HG02943 (cell line): ENCODE results near the gene RBMS1.
"Not testable (repeated sequence)": the region's sequence is repeated elsewhere in the genome, so short reads cannot be mapped to it uniquely, and the experiment has no call there.

ENCODE experiments used
- ATAC-seq: cut with Tn5 transposase; IDR thresholded peaks from one replicate; pipeline ENCODE4 v1.9.1; 2021; ENCODE audit warnings: mild to moderate bottlenecking, low read depth, moderate library complexity; ENCODE audit not compliant: unreplicated experiment

Gene RBMS1

DNA sequence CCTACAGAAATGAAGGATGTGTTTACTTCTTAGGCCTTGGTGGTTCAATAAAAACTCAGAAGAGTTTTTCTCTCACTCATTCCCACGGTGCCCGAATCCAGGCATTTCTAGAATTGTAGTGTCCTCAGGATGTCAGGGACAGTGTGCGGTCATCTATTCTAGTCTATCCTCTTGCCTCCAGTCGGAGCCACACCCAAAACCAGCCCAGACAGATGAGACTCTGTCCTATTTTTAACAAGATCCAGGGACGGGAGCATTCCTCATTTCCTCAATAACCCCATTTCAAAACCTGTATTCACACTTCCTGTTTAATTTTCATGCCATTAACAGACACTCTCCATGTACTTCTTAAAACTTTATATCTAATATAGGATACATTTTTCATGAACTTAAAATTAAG lies 11.6 kb upstream of the RBMS1 start:
- no peak for ATAC-seq

DNA sequence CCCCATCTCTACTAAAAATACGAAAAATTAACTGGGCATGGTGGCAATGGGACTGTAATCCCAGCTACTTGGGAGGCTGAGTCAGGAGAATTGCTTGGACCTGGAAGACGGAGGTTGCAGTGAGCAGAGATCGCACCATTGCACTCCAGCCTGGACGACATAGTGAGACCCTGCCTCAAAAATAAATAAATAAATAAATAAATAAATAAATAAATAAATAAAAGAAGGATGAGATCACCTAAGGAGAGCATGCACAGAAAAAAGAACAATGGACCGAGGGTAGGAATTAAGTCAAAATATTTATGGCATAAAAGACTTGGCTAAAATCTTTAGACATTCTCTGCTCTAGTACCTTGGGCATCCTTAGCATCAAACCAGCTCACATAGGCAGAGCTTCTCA lies 8.9 kb upstream of the RBMS1 start:
- no peak for ATAC-seq

DNA sequence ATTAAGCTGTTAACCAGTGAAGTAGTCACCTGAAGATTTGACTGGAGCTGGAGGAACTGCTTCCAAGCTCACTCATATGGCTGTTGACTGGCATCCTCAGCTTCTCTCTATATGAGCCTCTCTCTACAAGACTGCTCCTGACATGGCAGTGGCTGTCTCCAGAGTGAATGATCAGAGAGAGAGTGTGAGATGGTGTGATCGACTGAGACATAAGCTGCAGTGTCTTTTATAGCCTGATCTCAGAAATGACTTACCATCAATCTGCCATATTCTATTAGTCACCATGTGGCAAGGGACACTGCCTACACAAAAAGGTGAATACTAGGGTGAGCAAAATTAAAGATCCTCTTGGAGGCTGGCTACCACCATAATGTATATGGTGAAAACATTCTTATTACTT lies 7.8 kb upstream of the RBMS1 start:
- no peak for ATAC-seq

DNA sequence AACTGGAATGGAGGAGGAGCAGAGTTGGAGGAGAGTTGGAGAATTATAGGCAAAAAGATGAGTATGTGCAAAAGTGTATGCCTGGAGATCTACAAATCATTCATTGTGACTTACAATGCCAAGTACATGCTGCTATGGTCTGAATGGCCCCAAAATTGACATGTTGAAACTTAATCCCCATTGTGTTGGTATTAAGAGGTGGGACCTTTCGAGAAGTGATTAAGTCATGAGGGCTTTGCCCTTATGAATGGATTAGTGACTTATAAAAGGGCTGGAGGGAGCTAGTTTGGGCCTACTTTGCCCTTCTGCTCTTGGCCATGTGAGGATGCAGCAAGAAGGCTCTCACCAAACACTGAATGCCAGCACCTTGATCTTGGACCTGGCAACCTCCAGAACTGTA lies 6.3 kb upstream of the RBMS1 start:
- no peak for ATAC-seq

DNA sequence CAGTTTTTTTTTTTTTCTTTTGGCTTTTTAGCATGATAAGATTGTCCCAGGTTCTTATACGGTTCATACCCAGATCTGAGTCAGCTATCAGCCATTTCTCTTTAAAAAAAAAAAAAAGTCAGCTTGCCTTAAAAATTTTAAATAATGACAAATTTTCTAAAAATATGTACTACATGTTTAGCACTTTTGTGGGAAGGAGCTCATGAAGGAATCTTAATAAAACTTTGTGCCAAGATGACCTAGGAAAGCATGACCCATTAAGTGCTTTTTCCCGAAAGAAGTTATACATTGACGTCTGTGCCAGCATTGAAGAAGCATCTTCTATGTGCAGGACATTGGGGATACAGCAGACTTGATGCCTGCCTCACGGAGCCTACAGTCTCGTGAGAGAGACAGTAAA lies 4.5 kb upstream of the RBMS1 start:
- no peak for ATAC-seq

DNA sequence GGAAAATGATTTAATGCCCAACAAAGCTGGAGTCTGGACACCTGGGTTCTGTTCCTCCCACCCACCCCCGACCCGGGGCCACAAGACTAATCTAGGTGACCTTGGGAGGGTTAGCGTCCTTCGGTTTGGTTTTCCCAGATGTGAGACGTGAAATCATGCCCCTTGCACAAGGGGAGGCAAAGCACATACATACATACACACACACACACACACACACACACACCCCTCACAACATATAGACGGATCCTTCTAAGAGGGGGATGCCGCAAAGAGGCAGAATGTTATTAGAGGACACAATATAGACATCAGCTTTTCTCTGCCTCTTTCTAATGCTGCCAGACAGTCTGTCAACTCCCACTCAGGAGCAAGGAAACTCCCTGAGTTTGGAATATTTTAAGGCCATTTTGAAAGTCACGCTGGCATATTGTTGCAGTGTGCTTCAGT lies 616 bp upstream of the RBMS1 start:
- no peak for ATAC-seq

DNA sequence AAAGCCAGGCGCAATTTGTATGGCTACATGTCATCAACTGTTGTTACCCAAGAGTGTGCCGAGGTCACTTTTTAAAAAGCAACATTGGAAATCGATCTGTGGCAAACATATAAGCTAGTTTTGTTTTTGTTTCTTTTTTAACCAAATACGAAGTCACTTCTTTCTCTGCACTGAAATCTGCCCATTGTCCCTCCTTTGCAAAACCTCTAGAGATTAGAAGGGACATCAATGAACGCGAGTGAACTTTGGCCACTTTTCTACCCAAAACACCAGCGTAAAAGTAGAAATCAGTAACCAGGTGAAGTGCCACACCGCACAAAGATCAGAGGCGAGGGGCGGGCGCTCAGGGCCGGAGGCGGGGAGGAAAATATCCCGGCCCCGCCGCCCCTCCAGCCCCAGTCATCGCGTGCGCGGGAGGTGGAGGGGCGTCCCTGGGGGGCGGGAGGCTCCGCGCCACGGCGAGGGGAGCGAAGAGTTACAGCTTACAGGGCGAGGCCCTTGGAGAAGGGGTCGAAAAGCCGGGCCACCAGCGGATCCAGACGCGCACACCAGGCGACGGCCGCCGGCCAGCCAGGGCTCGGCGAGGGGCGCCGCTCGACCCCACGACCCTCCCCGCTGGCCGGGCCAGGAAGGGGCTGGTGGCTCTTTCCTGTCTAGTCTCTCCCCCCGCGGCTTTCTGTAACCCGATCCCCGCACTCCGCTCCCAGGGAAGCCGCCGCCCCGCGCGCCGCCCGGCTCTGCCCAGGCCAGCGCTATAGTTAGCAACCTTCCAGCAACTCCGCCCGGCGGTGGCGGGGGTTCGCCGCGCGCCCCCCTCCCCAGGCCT lies 993 bp downstream of the RBMS1 start:
- ATAC-seq: no peak

DNA sequence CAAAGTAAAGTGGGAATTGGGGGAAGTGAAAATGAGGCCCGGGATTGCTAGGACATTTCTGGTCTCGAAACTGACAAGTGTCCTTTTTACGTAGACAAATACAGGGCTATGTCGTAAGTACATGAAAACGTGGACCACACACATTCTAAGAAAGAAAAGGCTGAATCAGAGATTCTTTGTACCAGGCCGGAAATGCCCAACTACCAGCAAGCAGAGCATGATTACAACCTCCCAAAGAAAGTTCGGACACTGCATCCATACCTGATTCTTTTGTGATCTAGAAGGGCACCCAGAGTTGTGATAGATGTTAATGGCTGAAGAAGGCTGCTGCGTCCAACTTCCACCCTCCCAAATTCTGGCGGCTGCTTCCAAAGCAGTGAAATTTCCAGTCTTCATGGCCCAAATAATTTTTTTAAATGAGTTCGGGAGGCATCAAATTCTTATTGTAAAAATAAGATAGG lies 1.7 kb downstream of the RBMS1 start:
- ATAC-seq: no peak

DNA sequence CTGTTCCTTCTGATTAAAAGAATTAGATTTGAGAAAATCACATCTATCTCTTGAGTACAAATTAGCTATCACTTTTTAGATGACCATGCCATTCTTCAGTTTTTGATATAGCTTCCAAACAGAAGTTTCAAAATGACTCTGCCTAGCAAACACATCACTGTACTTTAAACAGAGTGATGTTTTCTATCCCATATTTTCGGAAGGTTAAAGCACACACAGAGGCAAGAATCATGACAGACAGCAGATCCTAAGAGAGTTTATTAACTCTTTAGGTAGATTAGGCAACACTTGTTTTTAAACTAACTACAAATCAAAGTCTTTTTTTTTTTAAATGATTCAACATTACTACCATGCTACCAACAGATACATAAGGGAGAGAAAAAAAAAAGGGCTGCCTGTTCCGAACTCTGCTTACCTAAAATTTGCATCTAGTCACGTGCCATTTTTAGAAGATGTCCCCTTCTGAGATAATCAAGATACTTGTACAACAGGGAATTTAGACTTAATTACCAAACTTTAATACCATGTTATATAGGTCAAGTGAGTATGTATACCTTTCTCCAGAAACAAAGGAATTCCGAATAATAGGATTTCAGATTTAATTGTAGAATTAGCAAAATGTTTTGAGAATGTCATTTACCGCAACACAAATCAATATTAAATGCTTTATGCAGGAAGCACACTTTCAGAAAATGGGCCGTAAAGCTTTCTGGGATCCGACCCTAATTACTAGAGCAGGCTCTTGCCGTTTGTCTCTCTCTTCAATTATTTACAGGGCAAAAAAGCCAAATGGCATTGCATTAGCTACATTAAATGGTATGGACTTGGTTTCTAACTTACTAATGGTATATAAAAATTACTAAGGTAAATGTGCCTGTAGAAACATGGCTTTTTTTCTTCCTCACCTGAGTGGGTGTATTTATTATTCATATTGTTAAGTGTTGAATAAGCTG lies 2.6 kb downstream of the RBMS1 start:
- no peak for ATAC-seq

DNA sequence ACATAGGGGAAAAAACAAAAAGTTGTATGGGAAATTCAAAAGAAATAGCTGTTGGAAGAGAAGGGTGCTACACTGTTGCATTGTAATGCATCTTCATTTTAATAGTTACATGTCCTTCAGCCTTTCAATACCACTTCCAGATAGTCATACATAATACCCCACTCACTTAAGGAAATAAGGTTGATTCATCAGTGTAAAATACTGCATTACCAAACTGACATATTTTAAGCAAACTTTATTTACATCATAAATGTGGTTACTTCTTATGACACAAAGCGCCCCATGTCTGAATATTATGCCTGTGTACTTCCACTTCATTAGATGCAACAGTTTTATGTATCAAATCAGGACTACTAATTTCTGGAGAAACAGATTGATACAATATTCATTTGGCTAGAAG lies 4.5 kb downstream of the RBMS1 start:
- ATAC-seq: no peak

DNA sequence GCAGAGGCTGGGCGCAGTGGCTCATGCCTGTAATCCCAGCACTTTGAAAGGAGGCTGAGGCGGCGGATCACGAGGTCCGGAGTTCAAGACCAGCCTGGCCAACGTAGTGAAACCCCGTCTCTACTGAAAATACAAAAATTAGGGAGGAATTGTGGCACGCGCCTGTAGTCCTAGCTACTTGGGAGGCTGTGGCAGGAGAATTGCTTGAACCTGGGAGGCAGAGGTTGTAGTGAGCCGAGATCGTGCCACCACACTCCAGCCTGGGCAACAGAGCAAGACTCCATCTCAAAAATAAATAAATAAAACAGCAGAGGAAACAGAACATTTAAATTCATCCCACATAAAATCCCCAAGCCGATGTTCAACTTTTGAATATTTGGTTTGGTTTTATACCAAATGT lies 5.3 kb downstream of the RBMS1 start:
- not testable (repeated sequence) for ATAC-seq

DNA sequence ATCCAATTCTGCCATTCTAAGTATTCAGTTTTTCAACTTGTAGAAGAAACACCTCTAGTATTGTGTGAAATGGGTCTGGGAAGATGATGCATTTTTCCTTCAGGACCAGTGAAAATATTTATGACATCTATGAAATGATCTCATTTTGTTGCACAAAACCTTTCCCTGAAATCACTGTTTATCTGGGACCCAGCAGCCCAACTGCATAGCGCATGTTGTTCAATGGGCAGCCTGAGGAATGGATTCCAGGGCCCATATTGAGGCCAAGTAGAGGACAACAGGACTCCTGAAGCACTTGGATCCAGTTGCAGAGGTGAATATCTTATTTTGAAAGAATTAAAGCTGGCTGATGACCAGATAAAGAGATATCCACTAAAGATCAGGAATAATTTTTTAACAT lies 7.3 kb downstream of the RBMS1 start:
- ATAC-seq: no peak

DNA sequence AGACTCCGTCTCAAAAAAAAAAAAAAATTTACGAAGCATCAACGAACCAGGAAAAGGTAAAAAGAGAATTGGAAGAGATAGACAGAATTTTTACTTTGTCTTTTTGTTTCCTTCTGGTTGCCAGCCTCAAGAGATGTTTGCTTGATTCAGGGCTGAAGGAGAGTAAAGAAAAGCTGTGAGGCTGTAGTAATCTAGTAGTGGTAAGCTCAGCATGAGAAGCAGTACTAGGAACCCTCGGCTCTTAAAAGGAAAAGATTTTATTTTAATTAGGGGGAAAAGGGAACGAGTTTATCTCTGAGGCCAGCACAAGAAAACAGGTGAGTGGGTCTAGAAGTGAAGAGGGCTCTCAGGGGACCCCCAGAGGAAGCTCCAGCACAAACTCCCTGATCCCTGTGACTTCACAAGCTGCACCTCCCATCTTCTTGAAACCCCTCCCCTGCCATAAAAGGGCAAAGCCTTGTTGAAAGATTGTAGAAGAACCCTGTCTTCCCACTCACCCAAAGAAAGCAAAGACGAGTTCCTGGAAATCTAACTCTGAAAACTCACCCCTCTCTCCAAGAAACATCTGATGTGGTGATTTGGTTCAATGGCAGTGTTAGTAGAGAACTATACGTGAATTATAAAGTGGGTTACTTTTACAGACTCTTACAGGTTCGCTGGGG lies 8.6 kb downstream of the RBMS1 start:
- no peak for ATAC-seq

DNA sequence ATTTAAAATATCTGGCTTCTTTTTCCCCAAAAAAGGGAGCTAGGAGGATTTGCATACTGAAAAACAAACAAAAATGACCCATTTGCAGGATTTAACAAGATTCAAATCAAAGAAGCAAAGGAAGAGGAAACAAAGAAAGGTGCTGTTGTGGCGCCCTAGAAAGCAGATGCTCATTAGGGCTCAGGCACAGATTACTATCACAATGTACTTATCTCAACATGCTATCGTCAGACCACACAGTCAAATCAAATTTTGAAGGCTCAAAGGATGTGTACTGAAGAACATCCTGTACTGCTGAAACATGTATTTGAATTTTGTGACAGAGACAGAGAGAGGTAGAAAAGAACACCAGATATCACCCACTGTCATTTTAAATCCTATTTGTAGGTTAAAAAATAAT lies 10.9 kb downstream of the RBMS1 start:
- no peak for ATAC-seq

DNA sequence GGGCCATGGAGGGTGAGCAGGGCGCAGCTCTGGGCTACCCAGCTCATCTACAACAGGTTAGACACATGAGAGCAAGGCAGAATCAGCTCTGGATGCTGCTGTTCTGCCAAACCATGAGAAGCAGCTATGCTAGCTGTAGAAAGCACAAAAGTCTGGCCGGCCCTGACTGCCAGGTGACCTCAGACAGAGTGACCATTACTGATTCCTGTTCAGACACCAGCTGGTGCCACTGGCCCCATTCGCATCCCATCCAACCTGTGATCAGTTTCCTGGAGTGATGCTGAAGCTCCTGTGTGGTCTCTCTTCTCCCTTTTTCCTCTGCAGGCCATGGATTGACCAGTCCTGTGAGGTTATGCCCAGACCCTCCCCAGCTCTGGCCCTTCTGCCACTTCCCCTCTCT lies 14.3 kb downstream of the RBMS1 start:
- ATAC-seq: no peak

DNA sequence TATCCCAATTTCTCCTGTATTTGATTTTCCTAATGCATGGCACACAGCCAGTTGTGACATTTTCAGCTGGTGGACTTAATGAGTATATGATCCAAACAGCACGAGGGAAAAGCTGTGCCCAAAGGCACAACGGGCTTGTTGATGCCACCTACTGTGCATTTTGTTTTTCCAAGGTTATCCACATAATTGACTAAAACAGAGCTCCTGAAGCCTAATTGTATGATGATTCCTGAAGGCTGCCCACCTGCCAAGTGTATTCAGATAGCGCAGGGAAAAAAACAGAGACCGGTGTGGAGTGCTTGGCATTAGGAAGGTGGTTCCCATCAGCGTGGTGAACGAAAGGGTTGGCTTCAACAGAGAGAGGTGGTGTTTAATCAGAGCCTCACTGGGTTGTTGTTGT lies 14.9 kb downstream of the RBMS1 start:
- ATAC-seq: no peak

DNA sequence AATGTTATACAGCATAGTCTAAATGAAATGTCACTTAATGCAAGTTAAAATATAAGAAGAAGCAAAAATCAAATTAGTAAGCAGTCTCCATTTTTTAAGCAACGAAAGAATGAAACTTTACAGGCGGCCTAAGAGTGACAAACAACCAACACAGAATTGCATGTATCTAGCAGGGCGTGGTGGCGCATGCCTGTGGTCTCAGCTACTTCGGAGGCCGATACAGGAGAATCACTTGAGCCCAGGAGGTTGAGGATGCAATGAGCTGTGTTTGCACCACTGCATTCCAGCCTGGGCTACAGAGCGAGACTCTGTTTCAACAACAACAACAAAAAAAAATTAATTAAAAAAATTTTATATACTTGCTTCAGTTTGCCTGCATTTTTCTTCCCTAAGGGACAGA lies 16.6 kb downstream of the RBMS1 start:
- ATAC-seq: no peak

DNA sequence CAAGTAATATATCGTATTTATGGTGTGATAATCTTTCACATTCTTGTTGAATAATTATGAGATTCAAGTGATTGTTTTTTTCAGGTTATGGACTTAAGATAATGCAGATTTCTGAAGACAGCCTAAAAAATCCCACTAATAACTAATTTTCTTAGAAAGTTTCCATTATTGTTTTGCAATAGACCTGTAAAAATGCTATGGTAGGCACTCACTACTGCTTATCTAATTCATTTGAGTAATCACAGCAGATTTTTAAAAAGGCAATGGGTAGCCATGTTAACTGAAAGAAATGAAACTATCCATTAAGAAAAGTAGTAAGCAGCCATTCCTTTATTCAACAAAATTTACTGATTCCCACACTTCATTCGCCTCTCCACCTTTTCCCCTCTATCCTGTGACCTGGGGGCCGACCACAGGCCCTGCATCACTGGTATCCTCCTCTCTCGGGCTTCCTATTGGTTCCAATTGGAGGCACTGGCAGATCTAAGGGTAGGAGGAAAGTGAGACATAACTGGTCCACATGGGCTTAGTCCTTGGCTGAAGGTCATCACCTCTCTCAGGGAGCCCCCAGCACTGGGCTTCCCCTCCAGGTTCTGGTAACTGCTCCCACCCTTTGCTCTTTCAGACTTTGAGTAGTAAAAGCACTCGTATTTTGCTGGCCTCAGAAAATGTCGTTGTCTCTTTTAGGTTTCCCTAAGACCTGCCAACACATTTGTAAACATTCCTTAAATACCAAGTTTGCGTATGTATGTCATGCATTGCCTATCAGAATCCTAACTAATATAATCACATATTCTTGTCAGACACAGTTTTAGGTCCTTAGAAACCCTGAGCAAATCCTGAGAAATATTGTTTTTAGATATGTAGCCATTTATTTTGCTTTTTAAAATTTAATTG lies 18.5 kb downstream of the RBMS1 start:
- no peak for ATAC-seq

DNA sequence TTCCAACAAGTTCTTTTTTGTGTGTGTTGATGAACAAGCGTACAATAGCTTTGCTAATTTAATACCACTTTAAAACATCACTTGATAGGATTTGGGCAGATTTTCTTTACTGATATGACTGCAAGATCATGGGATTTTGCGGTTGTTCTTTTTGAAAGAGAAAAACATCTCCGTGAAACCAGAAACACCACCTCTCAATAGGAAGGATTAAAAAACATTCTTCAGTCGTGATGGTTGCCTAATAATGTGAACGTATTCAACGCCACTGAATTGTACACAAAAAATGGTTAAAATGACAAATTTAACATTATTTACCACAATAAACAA lies 19.3 kb downstream of the RBMS1 start:
- no peak for ATAC-seq
